NCI-H2227 (cell line): ENCODE results near the gene GNG4.
A peak's percentile ranks its signal among the peaks of the same experiment; 100 is the strongest.
"Not testable (repeated sequence)": the region's sequence is repeated elsewhere in the genome, so short reads cannot be mapped to it uniquely, and the experiment has no call there.

Source experiments
- DNase-seq: peaks from one replicate; lab custom pipeline; 2025; ENCODE audit not compliant: unreplicated experiment; lab: John Stamatoyannopoulos, UW

The GNG4 gene

DNA sequence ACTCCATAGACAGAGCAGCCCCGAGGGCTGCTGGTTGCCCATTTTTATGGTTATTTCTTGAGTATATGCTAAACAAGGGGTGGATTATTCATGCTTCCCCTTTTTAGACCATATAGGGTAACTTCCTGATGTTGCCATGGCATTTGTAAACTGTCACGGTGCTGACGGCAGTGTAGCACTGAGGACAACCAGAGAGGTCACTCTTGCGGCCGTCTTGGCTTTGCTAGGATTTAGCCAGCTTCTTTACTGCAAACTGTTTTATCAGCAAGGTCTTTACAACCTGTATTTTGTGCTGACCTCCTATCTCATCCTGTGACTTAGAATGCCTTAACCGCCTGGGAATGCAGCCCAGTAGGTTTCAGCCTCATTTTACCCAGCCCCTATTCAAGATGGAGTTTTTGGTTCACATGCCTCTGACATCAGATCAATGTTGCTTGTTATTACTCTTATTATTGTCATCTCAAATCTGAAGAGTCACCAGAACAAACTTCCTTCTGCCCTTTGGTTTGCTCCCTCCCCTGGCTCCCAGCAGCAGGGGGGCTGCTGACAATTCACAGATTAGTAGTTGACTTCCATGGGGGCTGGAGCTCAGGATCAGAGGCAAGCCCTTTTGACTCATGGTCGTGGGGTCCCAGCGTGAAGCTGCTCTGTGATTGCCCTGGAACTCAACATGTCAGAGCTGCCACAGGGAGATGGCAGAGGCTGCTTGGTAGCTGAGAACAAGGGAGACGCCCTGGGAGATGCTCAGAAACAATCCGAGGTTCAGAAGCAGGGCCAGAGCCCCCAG, 103.0 kb downstream of the GNG4 start:
- DNase-seq, result peak; percentile 24

- DNase-seq, result no peak
Observed at GRCh38 chr1:235545292-235545930, 104.2 kb downstream of the GNG4 start.

DNA sequence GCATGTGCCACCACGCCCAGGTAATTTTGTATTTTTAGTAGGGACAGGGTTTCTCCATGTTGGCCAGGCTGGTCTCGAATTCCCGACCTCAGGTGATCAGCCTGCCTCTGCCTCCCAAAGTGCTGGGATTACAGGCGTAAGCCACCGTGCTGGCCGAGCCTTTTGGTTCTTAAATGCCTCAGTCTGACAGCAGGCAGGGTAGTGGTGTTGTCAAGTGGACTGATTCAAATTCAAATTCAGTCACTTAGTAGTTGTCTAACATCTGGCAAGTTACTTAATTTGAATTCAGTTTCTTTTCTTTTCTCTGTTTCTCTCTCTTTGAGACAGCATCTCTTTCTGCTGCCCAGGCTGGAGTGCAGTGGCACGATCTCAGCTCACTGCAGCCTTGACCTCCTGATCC, 106.7 kb downstream of the GNG4 start:
- not testable (repeated sequence) for DNase-seq

GRCh38 chr1:235533476-235534168, 116.0 kb downstream of the GNG4 start:
- no peak for DNase-seq

GRCh38 chr1:235532360-235532759, 117.2 kb downstream of the GNG4 start:
- DNase-seq, result no peak

- no peak for DNase-seq
Observed at GRCh38 chr1:235527196-235527814, 122.3 kb downstream of the GNG4 start.

DNA sequence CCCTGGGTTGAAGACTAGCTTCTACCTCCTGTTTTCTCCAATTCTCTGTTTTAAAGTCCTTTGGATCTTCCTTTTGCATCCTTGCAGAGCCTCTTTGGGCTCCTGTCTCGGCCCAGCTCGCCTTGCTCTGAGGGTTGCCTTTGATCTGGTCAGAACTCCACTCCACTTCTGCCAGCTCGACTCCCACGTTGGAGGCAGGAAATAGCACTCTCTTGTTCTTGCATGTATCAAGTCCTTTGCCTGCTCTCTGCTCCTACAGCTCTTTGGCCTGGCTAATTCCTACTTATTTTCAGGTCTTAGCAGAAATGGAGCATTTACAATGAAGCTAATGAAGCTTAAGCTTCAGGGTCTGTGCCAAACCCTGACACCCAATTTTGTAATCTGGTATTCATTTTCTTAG, 124.3 kb downstream of the GNG4 start:
- DNase-seq, result no peak

- no peak for DNase-seq
Observed at GRCh38 chr1:235516862-235517446, 132.6 kb downstream of the GNG4 start.

- no peak for DNase-seq
Observed at GRCh38 chr1:235515844-235516512, 133.6 kb downstream of the GNG4 start.

- DNase-seq, result peak; percentile 81
Observed at GRCh38 chr1:235513495-235514366, 135.9 kb downstream of the GNG4 start.

DNA sequence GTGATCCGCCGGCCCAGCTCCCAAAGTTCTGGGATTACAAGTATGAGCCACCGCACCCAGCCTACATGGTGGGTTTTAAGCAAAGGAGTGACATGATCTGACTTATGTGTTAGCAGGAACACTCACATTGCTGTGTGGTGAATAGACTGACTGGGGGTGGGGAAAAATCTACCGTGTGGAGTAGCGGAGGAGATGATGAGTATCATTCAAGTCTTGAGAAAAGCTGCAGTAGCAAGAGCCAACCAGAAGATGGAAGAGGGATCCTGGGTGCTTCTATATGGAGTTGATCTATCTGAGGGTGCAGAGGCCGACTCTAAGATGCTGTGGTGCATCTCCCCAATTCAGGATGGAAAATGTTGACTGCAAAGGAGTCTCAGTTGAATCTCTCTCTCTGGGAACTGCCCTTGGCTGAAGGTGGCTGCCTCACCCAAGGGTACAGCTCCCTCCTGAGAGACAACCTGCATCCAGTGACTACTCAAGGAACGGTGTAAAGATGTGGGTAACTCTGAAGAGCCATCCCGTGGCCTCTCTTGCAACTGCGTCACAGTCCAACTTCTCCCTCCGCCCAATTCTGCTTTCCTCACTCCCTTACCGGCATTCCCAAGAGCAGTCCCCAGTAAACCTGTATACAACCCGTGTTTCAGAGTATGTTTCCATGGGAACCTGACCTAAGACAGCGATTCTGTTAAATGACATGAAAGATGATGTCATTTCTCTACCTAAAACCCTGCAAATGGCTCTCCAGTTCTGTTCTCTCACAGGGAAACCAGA, 137.9 kb downstream of the GNG4 start:
- peak; percentile 15 for DNase-seq

GRCh38 chr1:235510823-235511222, 138.8 kb downstream of the GNG4 start:
- no peak for DNase-seq

DNA sequence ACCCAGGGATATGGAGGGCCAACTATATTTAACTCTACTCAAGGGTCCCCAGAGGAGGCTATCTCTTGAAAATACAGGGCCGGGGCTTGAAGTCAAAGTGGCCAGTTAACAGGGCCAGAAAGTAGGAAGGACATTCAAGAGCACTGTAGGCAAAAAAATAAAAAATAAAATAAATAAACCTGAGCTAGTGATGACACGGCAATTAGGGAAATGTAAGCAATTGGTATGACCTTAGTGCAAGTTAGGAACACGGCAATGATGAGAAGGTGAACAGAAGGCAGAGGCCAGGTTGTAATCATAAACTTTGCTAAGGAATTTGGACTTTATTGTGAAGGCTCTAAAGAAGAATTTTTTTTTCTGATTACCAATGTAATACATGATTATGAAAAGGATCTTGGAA, 142.0 kb downstream of the GNG4 start:
- DNase-seq, result no peak

GRCh38 chr1:235504494-235505222, 144.9 kb downstream of the GNG4 start:
- peak; percentile 100 for DNase-seq

GRCh38 chr1:235504122-235504493, 145.5 kb downstream of the GNG4 start, which contains the start of gene B3GALNT2:
Gene B3GALNT2, minus strand, starts transcription at chr1:235504452. Its CDS starts 200 bp downstream, at chr1:235504252.
- no peak for DNase-seq

- peak; percentile 78 for DNase-seq
Observed at GRCh38 chr1:235503403-235504121, 146.0 kb downstream of the GNG4 start.

GRCh38 chr1:235502601-235503402, 146.8 kb downstream of the GNG4 start:
- peak; percentile 20 for DNase-seq
